Epithelial cell of prostate (primary cell): ENCODE measurements around the gene GPAT3.
A peak's percentile ranks its signal among the peaks of the same experiment; 100 is the strongest.
"Not testable (repeated sequence)": the region's sequence is repeated elsewhere in the genome, so short reads cannot be mapped to it uniquely, and the experiment has no call there.

Experiments used
- DNase-seq: peaks from one replicate; pipeline ENCODE4 v3.0.0-alpha.2; 2011; ENCODE audit warnings: low read depth, low spot score
- H3K27ac ChIP-seq: fragments of 450-650 bp; 2 replicates; pipeline ENCODE4 v1.5.1; 2017; ENCODE audit warnings: mild to moderate bottlenecking

Gene GPAT3

DNA sequence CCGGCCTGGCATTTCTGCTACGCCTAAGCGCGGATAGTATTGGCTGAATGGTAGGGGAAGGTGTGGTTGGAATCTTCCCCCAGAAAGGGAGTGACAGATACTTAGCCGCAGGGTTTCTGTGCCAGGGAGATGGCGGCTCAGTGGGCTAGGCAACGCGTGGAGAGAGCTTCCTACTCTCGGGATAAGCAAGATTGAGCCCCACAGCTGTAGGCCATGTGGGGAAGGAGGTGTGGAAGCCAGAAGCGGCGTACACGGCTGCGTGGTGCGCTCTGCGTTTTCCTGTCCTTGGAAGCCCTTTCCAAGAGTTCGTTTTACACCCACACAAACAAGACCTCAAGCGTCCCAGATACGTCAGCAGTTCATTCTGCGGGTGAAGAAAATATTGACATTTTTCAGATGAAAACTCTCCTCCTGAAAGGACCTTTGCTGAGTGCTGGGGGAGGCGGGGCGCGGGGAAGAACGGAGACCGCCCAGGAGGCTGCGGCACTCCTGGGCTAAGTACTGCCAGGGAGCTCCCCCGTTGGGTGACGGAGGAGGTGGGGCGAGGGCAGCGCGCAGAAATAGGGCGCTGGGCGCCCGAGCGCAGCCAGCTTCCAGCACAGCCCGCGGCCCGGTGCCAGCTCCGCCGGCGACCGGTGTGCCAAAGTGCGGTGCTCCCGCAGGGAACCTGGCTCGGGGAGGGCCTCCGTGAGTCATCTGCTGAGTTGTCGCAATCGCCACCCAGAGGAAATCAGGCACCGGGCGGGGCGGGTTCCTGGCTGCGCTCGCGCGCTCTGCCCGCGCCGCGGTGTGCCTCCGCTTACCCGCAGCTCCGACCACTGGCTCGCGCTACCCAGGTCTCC, at the start of gene GPAT3:
TSS of gene GPAT3 (plus strand) at position 589 of the 842 bp plus-strand sequence. CDS start 515 bp downstream, outside the sequence.
- H3K27ac ChIP-seq: peak within 1 kb of the TSS; percentile 73
- DNase-seq: peak; percentile 22

- no peak for DNase-seq
- no peak overlapping the region for H3K27ac ChIP-seq
These were observed 49.3 kb upstream of the GPAT3 start for GRCh38 chr4:83486457-83487129.

DNA sequence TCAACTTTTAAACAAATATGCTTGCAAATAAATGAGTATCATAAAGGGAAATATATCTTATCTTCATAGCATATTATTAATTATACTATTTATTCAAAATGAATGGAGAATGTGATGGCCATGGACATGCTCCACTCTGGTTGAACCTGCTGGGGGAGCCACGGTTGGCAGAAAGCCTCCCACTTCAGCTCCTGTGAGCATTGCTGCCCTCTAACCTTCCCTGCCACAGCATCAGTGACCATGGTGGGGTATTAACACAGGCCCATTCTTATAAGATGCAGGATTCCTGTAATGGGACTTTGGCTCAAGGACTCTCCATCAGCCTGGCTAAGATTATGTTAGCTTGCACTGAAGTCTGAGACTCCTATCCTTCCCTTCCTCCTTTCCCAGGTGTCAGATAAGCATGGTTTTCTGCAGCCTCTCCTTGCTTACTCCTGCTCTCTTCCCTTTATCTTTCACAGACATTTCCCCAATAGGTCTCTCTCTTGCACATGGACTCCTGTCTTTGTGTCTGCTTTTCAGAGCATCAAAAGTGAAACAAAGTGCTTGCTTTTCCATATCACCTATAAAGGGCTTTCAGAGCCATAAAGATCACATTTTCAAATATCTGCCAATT, 46.1 kb upstream of the GPAT3 start:
- no peak for DNase-seq
- H3K27ac ChIP-seq: no peak overlapping the region

- H3K27ac ChIP-seq: no peak overlapping the region
- DNase-seq: no peak
These were observed 44.9 kb upstream of the GPAT3 start for GRCh38 chr4:83490876-83491450.

- H3K27ac ChIP-seq, DNase-seq: not testable (repeated sequence)
These were observed 39.6 kb upstream of the GPAT3 start for GRCh38 chr4:83496085-83496917.

GRCh38 chr4:83498187-83498586, 37.7 kb upstream of the GPAT3 start:
- no peak for DNase-seq
- H3K27ac ChIP-seq: no peak overlapping the region

DNA sequence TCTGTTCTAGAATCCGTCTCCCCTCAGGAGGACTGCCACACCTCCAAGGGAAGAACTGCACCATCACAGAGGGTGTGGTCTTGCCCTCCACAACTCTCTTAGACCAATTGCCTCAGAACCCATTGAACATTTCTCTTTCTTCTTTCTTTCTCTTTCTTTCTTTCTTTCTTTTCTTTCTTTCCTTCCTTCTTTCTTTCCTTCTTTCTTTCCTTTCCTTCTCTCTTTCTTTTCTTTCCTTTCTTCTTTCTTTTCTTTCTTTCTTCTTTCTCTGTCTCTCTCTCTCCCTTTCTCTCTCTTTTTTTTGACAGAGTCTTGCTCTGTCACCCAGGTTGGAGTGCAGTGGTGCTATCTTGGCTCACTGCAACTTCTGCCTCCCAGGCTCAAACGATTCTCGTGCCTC, 34.2 kb upstream of the GPAT3 start:
- not testable (repeated sequence) for DNase-seq, H3K27ac ChIP-seq

GRCh38 chr4:83503974-83504373, 31.9 kb upstream of the GPAT3 start:
- DNase-seq: no peak
- H3K27ac ChIP-seq: no peak overlapping the region

DNA sequence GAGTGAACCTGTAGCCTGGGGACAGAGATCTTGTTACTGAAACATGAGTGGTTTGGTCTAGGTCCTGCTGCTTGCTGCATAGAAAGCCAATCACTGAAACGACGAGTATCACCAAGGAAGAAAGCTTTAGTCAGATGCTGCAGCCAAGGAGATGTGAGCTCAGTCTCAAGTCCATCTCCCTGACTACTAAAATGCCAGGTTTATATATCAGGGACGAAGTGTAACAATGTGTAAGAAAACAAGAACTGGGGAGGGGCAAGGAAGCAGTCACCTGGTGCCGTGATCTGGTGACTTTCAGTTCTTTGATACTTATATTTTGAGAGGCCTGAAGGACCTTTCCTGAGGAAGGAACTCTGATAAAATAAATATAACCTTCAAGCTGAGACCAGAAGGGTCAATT, 31.4 kb upstream of the GPAT3 start:
- no peak overlapping the region for H3K27ac ChIP-seq
- no peak for DNase-seq

GRCh38 chr4:83504996-83505395, 30.9 kb upstream of the GPAT3 start:
- no peak for DNase-seq
- no peak overlapping the region for H3K27ac ChIP-seq

DNA sequence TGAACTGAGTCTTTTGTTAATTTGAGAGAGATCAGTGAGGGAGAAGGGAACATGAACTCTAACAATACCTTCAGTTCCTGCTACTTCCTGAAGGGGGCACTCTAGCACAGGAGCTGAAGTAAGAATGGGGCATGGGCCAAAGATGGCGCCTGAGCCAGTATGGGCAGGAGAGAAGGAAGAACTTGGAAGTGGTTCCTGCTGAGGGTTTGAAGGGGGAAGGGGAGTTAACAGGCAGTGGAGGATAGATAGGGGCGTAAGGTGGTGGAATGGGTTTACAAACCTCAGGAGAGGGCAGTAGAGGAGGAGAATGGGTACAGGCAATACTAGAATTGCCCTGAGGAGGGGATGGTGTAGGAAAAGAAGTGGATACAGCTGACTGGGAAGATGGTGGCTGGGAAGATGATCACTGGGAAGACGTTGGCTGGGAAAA, 26.7 kb upstream of the GPAT3 start:
- not testable (repeated sequence) for DNase-seq, H3K27ac ChIP-seq

DNA sequence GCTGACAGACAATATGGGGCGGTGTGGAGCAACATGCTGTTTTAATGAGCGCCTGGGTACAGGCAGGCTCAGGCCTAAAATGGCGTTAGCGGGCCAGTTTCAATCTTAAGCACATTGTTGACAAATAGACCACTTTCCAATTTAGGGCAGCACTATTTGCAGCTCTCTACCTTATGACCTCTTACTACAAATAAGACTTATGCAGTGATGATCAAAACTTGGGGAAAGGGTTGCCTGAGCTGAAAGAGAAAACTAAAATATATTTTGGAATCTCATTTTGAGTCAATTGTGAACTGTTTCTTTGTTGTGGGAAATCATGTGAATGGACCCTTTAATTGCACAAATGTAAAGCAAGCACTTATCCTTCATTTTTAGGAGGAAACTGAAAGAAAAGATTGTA, 25.5 kb upstream of the GPAT3 start:
- H3K27ac ChIP-seq: no peak overlapping the region
- no peak for DNase-seq

DNA sequence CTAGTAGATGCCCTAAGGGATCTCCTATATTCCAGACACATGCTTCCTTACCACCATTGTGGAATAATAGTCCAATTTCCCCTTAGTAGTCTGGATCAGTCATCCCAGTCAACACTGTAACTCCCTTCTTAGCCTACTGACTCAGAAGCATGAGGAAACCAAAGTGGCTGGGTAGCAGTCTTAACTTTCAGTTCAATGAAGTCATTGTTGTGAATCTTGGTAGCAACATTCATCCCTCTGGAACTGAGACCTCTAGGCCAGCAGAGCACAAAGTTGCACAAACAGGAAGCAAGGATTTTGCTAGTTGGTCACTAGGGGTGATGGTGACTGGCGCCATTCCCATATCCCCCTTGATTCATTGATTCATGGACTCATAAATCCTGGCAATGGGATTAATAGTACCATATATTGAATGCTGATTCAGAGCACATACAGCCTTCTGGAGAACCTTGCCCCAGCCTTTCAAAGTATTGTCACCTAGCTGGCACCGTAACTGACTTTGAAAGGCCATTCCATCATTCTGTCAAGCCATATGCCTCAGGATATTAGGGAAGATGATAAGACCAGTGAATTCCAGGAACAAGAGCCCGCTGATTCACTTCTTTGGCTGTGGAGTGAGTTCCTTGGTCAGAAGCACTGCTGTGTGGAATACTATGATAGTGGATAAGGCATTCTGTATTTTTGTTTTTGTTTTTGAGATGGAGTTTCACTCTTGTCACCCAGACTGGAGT, 19.7 kb upstream of the GPAT3 start:
- DNase-seq: peak; percentile 69
- H3K27ac ChIP-seq: peak overlapping the region; percentile 45

- H3K27ac ChIP-seq: no peak overlapping the region
- no peak for DNase-seq
These were observed 13.7 kb upstream of the GPAT3 start for GRCh38 chr4:83522239-83522638.

DNA sequence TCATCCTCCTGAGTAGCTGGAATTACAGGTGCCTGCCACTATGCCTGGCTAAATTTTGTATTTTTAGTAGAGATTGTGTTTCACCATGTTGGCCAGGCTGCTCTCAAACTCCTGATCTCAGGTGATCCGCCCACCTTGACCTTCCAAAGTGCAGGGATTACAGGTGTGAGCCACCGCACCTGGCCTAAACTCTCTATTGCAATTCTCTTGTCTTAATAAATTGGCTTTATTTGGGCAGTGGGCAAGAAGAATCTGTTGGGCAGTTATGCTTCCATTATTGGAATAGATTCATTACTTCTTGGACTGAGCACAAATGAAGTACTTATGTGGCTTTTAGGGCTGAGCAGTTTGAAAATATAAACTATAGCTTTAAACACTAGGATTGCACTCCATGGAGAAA, 8.2 kb upstream of the GPAT3 start:
- H3K27ac ChIP-seq: no peak overlapping the region
- DNase-seq: no peak

GRCh38 chr4:83536362-83537272, 709 bp downstream of the GPAT3 start:
- DNase-seq: no peak
- H3K27ac ChIP-seq: peak overlapping the region; percentile 73

DNA sequence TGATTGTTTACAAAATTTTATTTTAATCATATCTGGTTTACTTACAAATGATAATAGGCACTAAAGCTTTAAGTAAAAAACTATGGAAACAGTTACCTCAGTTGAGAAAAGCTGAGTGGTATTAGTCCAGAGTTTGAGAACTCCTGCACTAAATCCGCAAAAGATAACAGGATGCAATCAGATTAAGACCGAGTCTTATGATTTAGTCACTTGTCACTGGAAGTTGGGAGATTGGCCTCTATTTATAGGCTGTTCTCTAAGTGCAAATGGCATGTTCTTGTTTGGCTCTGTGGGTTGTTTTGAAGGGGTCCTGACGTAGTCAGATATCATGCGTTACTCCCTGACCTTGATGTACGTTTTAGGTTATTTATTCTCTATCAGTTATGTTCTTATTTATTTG, 6.3 kb downstream of the GPAT3 start:
- H3K27ac ChIP-seq: no peak overlapping the region
- DNase-seq: no peak

DNA sequence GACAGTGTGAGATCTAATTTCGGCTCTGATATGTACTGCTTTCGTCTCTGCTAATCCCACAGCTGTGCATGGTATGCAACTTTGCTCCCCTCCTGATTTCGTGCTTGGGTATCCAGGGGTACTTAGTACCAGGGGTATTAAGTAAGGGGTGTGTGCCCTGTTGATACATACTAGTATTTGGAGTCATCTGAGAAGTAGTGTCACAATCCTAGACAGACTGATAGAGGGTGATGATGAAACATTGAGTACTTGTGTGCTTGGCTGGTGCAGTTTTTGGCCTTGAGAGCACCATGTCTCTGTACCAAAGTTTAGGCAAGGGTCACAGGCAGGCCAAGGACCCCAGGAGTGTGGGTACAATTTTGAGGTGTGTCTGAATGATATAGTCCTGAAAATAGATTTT, 10.9 kb downstream of the GPAT3 start:
- DNase-seq: no peak
- H3K27ac ChIP-seq: peak overlapping the region; percentile 2
